Stimulated activated effector memory CD8-positive, alpha-beta T cell treated with anti-CD3 and anti-CD28 coated beads, Interleukin-12 subunit alpha, Interleukin-12 subunit beta, amount 100 ng/mL, for 72 hours (primary cell): ENCODE data around the gene CHD9.
"Not testable (repeated sequence)": the region's sequence is repeated elsewhere in the genome, so short reads cannot be mapped to it uniquely, and the experiment has no call there.

ENCODE experiments used
- ATAC-seq: fragments of 150-1000 bp; cut with Tn5 transposase; 2 replicates; pipeline ENCODE4 v1.10.0; 2021
- DNase-seq, 2 donors: peaks; one replicate each; pipeline ENCODE4 v3.0.0; 2021 to 2022; ENCODE audit warnings: low spot score in 2 of 2
- H3K27ac Mint-ChIP-seq: one replicate; pipeline ENCODE4 v1.8.0; 2022; ENCODE audit warnings: mild to moderate bottlenecking, mixed read lengths
- H3K36me3 Mint-ChIP-seq: one replicate; pipeline ENCODE4 v1.8.0; 2022; ENCODE audit warnings: mild to moderate bottlenecking, mixed read lengths
- H3K4me1 Mint-ChIP-seq: one replicate; pipeline ENCODE4 v1.8.0; 2022; ENCODE audit warnings: mixed read lengths
- H3K4me3 Mint-ChIP-seq: one replicate; pipeline ENCODE4 v1.8.0; 2022; ENCODE audit warnings: mild to moderate bottlenecking, mixed read lengths
- H3K9me3 Mint-ChIP-seq: one replicate; pipeline ENCODE4 v1.8.0; 2022; ENCODE audit warnings: mixed read lengths

Gene CHD9

GRCh38 chr16:53054670-53055485 is at the start of gene CHD9:
TSS of gene CHD9 (plus strand) at chr16:53054991. CDS start at chr16:53156090, 101,099 bp downstream.
- Mint-ChIP-seq H3K36me3 (peaks cover 5% of the 10 kb centered on the region), H3K4me3 (peak within 1 kb of the TSS; percentile 93), H3K27ac (peak within 1 kb of the TSS; percentile 97), H3K9me3 (no peaks in the 10 kb centered on the region), H3K4me1 (peaks cover 47% of the 10 kb centered on the region)
- peak; percentile 92 for ATAC-seq
- DNase-seq = peak; percentile 79 to 88

GRCh38 chr16:53007095-53007494 is 47.7 kb upstream of the CHD9 start:
- H3K4me3 Mint-ChIP-seq = no peak overlapping the region
- DNase-seq (no peak), ATAC-seq (no peak)
- H3K4me1 Mint-ChIP-seq = no peaks in the 10 kb centered on the region
- no peak overlapping the region for H3K27ac Mint-ChIP-seq
- H3K9me3 Mint-ChIP-seq = no peaks in the 10 kb centered on the region
- no peaks in the 10 kb centered on the region for H3K36me3 Mint-ChIP-seq

- no peaks in the 10 kb centered on the region for H3K36me3 Mint-ChIP-seq
- no peak for DNase-seq
- H3K4me1 Mint-ChIP-seq = no peaks in the 10 kb centered on the region
Observed at GRCh38 chr16:53014287-53014686, 40.5 kb upstream of the CHD9 start.

GRCh38 chr16:53018834-53019416 is 35.9 kb upstream of the CHD9 start:
- Mint-ChIP-seq H3K4me3 (no peak overlapping the region), H3K27ac (no peak overlapping the region), H3K9me3 (no peaks in the 10 kb centered on the region), H3K36me3 (no peaks in the 10 kb centered on the region), H3K4me1 (peaks cover 2% of the 10 kb centered on the region)
- ATAC-seq = no peak
- no peak for DNase-seq

More at GRCh38 chr16:53014287-53014686, 40.5 kb upstream of the CHD9 start:
- no peak for ATAC-seq
- no peak overlapping the region for H3K27ac Mint-ChIP-seq
- H3K9me3 Mint-ChIP-seq = no peaks in the 10 kb centered on the region
- H3K4me3 Mint-ChIP-seq = no peak overlapping the region

GRCh38 chr16:53022374-53022773 is 32.4 kb upstream of the CHD9 start:
- ATAC-seq (no peak), DNase-seq (no peak)
- Mint-ChIP-seq H3K9me3 (no peaks in the 10 kb centered on the region), H3K4me3 (no peak overlapping the region), H3K27ac (no peak overlapping the region), H3K36me3 (no peaks in the 10 kb centered on the region), H3K4me1 (peaks cover 6% of the 10 kb centered on the region)

DNA sequence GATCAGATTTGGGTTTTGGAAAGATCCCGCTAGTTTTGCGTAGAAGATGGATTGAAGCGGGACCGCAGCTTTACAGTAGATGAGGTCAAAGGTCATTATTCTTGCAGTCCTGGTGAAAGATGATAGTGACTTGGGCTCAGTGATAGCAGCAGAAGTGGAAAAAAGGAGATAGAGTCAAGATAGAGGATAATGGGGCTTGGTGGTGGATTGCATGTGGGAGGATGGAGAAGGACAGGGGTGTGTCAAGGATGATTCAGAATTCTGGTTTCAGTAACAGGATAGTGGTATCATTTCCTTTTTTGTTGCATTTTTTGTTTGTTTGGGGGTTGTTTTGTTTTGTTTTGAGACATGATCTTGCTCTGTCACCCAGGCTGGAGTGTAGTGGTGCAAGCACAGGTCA is 30.7 kb upstream of the CHD9 start:
- DNase-seq (no peak), ATAC-seq (peak; percentile 44)
- H3K27ac Mint-ChIP-seq = no peak overlapping the region
- H3K4me3 Mint-ChIP-seq = no peak overlapping the region
- no peaks in the 10 kb centered on the region for H3K36me3 Mint-ChIP-seq
- no peaks in the 10 kb centered on the region for H3K9me3 Mint-ChIP-seq
- peaks cover 6% of the 10 kb centered on the region for H3K4me1 Mint-ChIP-seq

GRCh38 chr16:53029971-53030370 is 24.8 kb upstream of the CHD9 start:
- no peak overlapping the region for H3K4me3 Mint-ChIP-seq
- H3K9me3 Mint-ChIP-seq = no peaks in the 10 kb centered on the region
- H3K36me3 Mint-ChIP-seq = no peaks in the 10 kb centered on the region
- no peaks in the 10 kb centered on the region for H3K4me1 Mint-ChIP-seq
- ATAC-seq (no peak), DNase-seq (no peak)
- no peak overlapping the region for H3K27ac Mint-ChIP-seq

DNA sequence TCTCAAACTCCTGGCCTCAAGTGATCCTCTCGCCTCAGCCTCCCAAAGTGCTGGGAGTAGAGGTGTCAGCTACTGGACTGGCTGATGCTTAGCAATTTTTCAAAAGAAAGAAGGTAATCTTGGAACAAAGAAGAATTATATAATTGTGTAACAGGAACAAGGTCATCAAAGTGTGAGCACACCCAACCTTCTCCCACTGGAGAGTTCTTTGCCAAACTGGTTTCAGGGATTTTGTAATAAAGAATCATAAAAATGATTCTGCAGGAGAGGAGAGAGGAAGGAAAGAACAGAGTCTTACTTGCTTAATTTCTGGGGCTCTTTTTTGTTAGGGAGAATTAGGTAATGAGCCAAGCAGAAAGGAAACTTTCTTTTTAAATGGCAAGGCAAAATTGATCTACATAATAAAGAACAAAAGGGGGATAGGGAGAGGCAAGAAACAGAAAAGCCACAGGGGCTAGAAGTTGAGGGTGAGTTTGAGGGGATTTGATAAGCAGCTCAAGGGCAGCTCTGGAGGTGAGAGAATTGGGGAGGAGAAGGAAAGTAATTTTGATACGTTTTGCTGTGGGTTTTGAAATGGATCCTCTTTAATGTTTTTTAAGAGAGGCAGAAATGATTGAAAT is 23.4 kb upstream of the CHD9 start:
- Mint-ChIP-seq H3K27ac (no peak overlapping the region), H3K4me1 (no peaks in the 10 kb centered on the region), H3K4me3 (no peak overlapping the region), H3K36me3 (no peaks in the 10 kb centered on the region), H3K9me3 (no peaks in the 10 kb centered on the region)
- DNase-seq (no peak), ATAC-seq (no peak)

GRCh38 chr16:53034306-53034705 is 20.5 kb upstream of the CHD9 start:
- ATAC-seq = no peak
- Mint-ChIP-seq H3K4me1 (no peaks in the 10 kb centered on the region), H3K9me3 (no peaks in the 10 kb centered on the region)

GRCh38 chr16:53035176-53035942 is 19.4 kb upstream of the CHD9 start:
- ATAC-seq (no peak), DNase-seq (no peak)
- no peaks in the 10 kb centered on the region for H3K36me3 Mint-ChIP-seq
- no peaks in the 10 kb centered on the region for H3K9me3 Mint-ChIP-seq
- no peak overlapping the region for H3K4me3 Mint-ChIP-seq
- no peak overlapping the region for H3K27ac Mint-ChIP-seq
- H3K4me1 Mint-ChIP-seq = no peaks in the 10 kb centered on the region

More at GRCh38 chr16:53034306-53034705, 20.5 kb upstream of the CHD9 start:
- H3K4me3 Mint-ChIP-seq = no peak overlapping the region
- H3K36me3 Mint-ChIP-seq = no peaks in the 10 kb centered on the region
- DNase-seq = no peak
- H3K27ac Mint-ChIP-seq = no peak overlapping the region

DNA sequence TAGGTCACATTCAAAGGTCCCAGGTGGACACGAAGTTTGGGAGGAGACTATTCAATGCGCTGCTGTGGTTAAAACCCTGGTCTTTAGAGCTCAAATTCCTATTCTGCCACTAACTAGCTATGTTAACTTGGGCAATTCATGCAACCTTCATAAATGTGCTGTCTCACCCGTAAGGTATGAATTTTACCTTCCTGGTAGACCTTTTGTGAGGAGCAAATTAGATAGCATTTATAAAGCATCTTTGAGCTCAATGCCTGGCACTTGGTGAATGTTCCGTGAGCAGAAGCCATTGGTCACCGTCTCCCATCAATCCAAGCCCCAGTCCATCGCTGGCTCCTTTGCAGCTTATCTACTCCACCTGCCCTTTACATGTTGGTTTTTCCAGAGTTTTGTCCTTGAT is 18.7 kb upstream of the CHD9 start:
- ATAC-seq (no peak), DNase-seq (no peak)
- Mint-ChIP-seq H3K9me3 (no peaks in the 10 kb centered on the region), H3K27ac (no peak overlapping the region), H3K4me1 (no peaks in the 10 kb centered on the region), H3K4me3 (no peak overlapping the region), H3K36me3 (no peaks in the 10 kb centered on the region)

DNA sequence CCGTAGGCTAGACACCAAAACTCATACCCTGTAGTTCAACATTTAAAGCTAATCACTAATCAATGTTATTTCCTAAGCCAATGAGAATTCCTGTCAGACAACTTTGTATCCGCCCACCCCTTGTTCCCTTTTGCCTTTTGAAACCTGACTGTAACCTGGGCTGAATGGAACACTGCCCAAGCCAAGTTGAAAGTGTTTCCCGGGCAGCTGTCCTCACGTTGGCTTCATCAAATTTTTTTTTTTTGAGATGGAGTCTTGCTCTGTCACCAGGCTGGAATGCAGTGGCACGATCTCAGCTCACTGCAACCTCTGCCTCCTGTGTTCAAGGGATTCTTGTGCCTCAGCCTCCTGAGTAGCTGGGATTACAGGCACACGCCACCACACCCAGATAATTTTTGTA is 18.1 kb upstream of the CHD9 start:
- H3K9me3 Mint-ChIP-seq, H3K4me3 Mint-ChIP-seq, H3K4me1 Mint-ChIP-seq, ATAC-seq, H3K36me3 Mint-ChIP-seq, H3K27ac Mint-ChIP-seq, DNase-seq: not testable (repeated sequence)

DNA sequence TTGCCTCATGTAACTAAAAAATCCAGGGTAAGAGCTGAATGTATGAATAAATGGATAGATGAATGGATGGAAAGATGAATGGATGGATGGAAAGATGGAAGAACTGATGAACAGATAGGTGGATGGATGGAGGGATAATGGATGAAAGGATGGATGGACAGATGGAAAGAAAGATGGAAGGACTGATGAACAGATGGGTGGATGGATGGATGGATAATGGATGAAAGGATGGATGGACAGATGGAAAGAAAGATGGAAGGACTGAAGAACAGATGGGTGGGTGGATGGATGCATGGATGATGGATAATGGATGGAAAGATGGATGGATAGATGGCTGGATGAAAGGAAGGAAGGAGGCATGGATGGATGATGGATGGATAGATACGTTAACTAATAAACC is 14.0 kb upstream of the CHD9 start:
- Mint-ChIP-seq H3K4me3 (no peak overlapping the region), H3K27ac (no peak overlapping the region), H3K4me1 (no peaks in the 10 kb centered on the region), H3K9me3 (no peaks in the 10 kb centered on the region), H3K36me3 (no peaks in the 10 kb centered on the region)
- DNase-seq = no peak
- ATAC-seq = no peak

DNA sequence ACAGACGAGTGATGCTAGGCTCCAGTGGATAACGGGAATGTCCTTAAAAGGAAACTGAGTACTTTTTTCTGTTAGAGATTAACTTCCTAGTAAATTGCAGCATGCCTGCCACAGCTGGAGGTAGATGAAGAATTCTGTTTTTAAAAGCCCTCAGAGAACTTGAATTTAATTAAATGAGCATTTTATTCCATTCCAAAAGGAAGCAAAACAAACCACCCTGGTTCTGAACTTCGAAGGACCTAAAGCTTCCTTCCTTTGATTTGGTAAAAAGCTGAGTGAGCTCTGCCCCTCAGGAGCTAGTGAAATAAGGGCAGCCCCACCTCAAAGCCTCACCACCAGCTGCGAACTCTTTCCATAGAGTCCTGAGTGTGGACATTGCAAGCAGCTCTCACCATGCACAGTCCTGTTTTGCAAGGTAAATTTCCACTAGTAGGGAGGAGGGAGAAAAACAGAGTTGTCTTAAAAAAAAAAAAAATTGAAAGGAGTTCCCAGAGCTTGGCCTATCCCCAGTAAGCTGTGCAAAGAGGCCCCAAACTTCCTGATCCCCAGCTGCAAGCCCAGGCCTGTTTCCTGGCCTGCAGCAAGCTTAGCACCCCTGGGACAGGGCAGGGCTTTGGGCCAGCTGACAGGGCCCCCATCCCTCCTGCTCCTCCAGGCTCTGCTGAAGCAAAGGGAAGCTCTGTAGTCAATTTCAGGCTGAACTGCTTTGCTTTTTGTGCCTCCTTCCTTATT is 13.3 kb upstream of the CHD9 start:
- DNase-seq (no peak), ATAC-seq (no peak)
- Mint-ChIP-seq H3K4me3 (no peak overlapping the region), H3K4me1 (no peaks in the 10 kb centered on the region), H3K9me3 (no peaks in the 10 kb centered on the region), H3K27ac (no peak overlapping the region), H3K36me3 (no peaks in the 10 kb centered on the region)

DNA sequence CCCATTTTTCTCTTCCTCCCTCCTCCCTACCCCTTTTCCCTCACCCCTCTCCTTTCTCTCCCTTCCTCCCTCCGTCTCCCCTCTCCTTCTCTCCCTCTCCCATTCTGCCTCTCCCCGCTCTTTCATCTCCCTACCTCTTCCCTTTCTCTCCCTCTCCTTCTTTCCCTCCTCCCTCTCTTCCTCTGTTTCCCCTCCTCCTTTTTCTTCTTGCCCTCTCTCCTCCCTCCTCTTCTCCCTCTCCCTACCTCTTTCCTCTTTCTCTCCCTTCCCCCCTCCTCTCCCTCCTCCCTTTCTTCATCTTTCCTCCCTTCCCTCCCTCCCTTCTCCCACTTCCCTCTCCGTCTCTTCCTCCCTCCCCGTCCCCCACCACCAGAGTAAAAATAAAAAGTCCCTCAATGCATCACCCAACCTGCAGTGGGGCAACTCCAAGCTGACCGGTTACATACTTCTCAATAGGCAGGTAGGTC is 12.5 kb upstream of the CHD9 start:
- DNase-seq (no peak), ATAC-seq (no peak)
- H3K27ac Mint-ChIP-seq = peak overlapping the region; percentile 20
- no peaks in the 10 kb centered on the region for H3K4me1 Mint-ChIP-seq
- no peaks in the 10 kb centered on the region for H3K36me3 Mint-ChIP-seq
- no peaks in the 10 kb centered on the region for H3K9me3 Mint-ChIP-seq
- H3K4me3 Mint-ChIP-seq = no peak overlapping the region
